Gastroesophageal sphincter (tissue), 3 donors: ENCODE data around the gene METTL25B.

Experiments
- CTCF ChIP-seq, 4 experiments: fragments of 200-600 bp in 2 of 4; fragments of 450-650 bp in 2 of 4; sonication (generic) in 1 of 4; IDR thresholded peaks; one replicate each; pipeline ENCODE4 v1.5.1; 2017 to 2019; ENCODE audit warnings: antibody characterized with exemption in 4 of 4, mild to moderate bottlenecking in 2 of 4, moderate library complexity in 2 of 4
- POLR2A ChIP-seq, 2 donors: fragments of 450-650 bp; IDR thresholded peaks; one replicate each; pipeline ENCODE4 v1.6.1; 2017; ENCODE audit warnings: antibody characterized with exemption in 2 of 2, mild to moderate bottlenecking in 2 of 2, moderate library complexity in 1 of 2
- POLR2AphosphoS5 ChIP-seq: sonication (generic); formaldehyde crosslinking; IDR thresholded peaks from one replicate; pipeline ENCODE4 v1.6.1; 2017; ENCODE audit warnings: antibody characterized with exemption

- peak in 2 of 4 experiments; percentile 52 to 53 for TF ChIP-seq CTCF (IDR thresholded peaks at IDR 0.05)
- TF ChIP-seq POLR2A (IDR thresholded peaks at IDR 0.05), result no peak
- no peak for TF ChIP-seq POLR2AphosphoS5
Measured at GRCh38 chr1:156750711-156751450, 22.6 kb downstream of the METTL25B start.
